HS-27A (cell line): Measurements from ENCODE around the gene CAPN7.

Source experiments
- DNase-seq: peaks from one replicate; pipeline ENCODE4 v3.0.0-alpha.2; 2012; ENCODE audit warnings: low read depth, missing footprints

The CAPN7 gene

GRCh38 chr3:15276028-15276724 lies 70.1 kb downstream of the CAPN7 start:
- DNase-seq: no peak

GRCh38 chr3:15277861-15278500 lies 71.9 kb downstream of the CAPN7 start:
- no peak for DNase-seq

GRCh38 chr3:15279205-15279604 lies 73.2 kb downstream of the CAPN7 start:
- DNase-seq: no peak

- DNase-seq: no peak
Observed at GRCh38 chr3:15279671-15280402, 73.8 kb downstream of the CAPN7 start.

- DNase-seq: no peak
Observed at GRCh38 chr3:15280853-15281532, 74.9 kb downstream of the CAPN7 start.

- no peak for DNase-seq
Observed at GRCh38 chr3:15281817-15282216, 75.8 kb downstream of the CAPN7 start.

GRCh38 chr3:15283702-15284101 lies 77.7 kb downstream of the CAPN7 start:
- no peak for DNase-seq

- no peak for DNase-seq
Observed at GRCh38 chr3:15284121-15284889, 78.3 kb downstream of the CAPN7 start.

- DNase-seq: no peak
Observed at GRCh38 chr3:15286022-15286421, 80.0 kb downstream of the CAPN7 start.

GRCh38 chr3:15287565-15288330 lies 81.7 kb downstream of the CAPN7 start:
- DNase-seq: no peak

- no peak for DNase-seq
Observed at GRCh38 chr3:15288331-15289035, 82.4 kb downstream of the CAPN7 start.

GRCh38 chr3:15289661-15290060 lies 83.6 kb downstream of the CAPN7 start:
- no peak for DNase-seq

- no peak for DNase-seq
Observed at GRCh38 chr3:15290736-15291135, 84.7 kb downstream of the CAPN7 start.

GRCh38 chr3:15291589-15292541 lies 85.8 kb downstream of the CAPN7 start:
- no peak for DNase-seq

- no peak for DNase-seq
Observed at GRCh38 chr3:15292765-15293522, 86.9 kb downstream of the CAPN7 start.

GRCh38 chr3:15294929-15295328 lies 88.9 kb downstream of the CAPN7 start:
- no peak for DNase-seq

- DNase-seq: no peak
Observed at GRCh38 chr3:15295506-15295905, 89.5 kb downstream of the CAPN7 start.

GRCh38 chr3:15297608-15298350 lies 91.7 kb downstream of the CAPN7 start:
- DNase-seq: no peak
